Measurements from ENCODE around the gene UGT1A8.

Gene UGT1A8

DNA sequence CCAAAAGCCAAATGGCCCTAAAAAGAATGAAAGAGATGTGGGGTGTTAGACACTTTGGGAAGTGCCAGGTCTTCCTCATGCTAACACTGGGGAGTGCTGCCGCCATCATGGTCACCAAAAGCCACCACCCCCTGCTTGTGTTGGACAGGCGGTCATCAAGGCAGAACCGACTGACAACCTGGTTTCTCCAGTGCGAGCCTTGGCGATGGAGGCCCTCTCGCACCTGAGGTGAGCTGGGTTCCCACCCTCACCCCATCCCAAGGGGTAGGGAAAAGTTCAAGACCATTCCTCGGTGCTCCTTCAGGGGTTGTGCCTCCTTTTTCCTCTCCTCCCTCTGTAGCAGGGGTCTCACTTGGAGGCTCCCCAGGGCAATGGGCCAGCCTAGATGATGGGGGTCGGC is 194.3 kb downstream of the UGT1A8 start:
- no peak overlapping the region for H2AK5ac ChIP-seq (ENCODE audit: low read length)
- H3K56ac ChIP-seq (ENCODE audit: low read length) = no peak overlapping the region
- no peaks in the 10 kb centered on the region for H3K27me3 ChIP-seq (ENCODE audit: insufficient read depth, low read length, poor library complexity)
- H3K9ac ChIP-seq (ENCODE audit: low read length) = no peak overlapping the region
- no peak overlapping the region for H3K27ac ChIP-seq (ENCODE audit: low read depth, low read length)
- no peak for DNase-seq
- H3K4me3 ChIP-seq (ENCODE audit: low read length) = no peak overlapping the region
- no peaks in the 10 kb centered on the region for H3K36me3 ChIP-seq (ENCODE audit: control insufficient read depth, insufficient read depth, low read length)
- no peaks in the 10 kb centered on the region for H3K79me1 ChIP-seq (ENCODE audit: low read length)
- H3K18ac ChIP-seq (ENCODE audit: low read length) = no peak overlapping the region
- H3K79me2 ChIP-seq (ENCODE audit: control insufficient read depth, insufficient read depth, low read length) = no peaks in the 10 kb centered on the region
- no peak overlapping the region for H3K23ac ChIP-seq (ENCODE audit: low read length)
- no peak overlapping the region for H2BK5ac ChIP-seq (ENCODE audit: low read length)
- H3K4me2 ChIP-seq (ENCODE audit: low read length) = no peak overlapping the region
- no CpG with 5 or more reads among the region's 8 CpGs for WGBS (ENCODE audit: extremely low coverage, insufficient coverage, low lambda C conversion rate)
- no peak overlapping the region for H2BK15ac ChIP-seq (replicated peaks; ENCODE audit: low read depth)
- H4K8ac ChIP-seq (ENCODE audit: low read depth, low read length) = no peak overlapping the region
- H2BK120ac ChIP-seq (ENCODE audit: low read depth, low read length) = no peak overlapping the region
- no peaks in the 10 kb centered on the region for H3K4me1 ChIP-seq (ENCODE audit: control insufficient read depth, low read depth, low read length)
- no peak overlapping the region for H4K5ac ChIP-seq (ENCODE audit: low read length)
- H3K4ac ChIP-seq (ENCODE audit: low read depth, low read length) = no peak overlapping the region

DNA sequence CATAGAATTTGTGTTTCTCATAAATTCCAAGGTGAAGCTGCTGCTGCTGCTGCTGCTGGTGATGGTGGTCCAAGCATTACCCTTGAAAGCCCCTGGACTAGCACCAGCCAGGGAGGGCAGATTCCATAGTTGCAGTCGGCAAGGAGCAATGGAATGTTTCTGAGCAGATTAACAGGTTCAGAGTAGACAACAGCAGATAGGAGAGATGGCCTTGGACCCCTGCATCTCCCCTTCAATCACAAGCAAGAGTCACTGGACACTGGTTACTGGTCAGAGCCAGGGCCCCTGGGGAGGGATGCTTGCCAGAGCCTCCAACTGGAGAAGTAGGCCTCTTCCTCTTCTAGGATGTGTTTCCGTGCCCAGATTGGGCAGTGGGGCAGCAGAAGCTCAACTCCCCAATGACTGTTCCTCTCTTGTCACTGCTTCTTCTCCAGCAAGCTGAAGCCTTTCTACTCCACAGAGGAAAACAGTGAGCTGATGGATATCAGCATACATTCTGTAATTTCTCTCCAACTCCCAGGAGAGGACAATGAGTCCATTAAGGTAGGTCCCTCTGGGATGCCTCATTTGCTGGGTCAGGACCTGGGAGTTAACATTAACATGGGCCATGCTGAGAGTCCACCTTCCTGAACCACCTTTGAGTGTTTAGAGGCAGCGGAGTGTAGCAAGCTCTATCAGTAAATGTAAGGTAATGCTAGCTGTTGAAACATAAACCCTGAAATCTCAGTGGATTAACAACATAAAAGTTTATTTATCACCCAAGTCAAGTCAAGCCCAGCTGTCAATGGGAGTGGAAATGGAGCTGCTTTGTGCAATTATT is 196.0 kb downstream of the UGT1A8 start:
- no peaks in the 10 kb centered on the region for H3K36me3 ChIP-seq (ENCODE audit: control insufficient read depth, insufficient read depth, low read length)
- H3K4me3 ChIP-seq (ENCODE audit: low read length) = no peak overlapping the region
- DNase-seq = no peak
- H3K79me2 ChIP-seq (ENCODE audit: control insufficient read depth, insufficient read depth, low read length) = no peaks in the 10 kb centered on the region
- H3K56ac ChIP-seq (ENCODE audit: low read length) = no peak overlapping the region
- no peak overlapping the region for H3K4me2 ChIP-seq (ENCODE audit: low read length)
- no peak overlapping the region for H4K8ac ChIP-seq (ENCODE audit: low read depth, low read length)
- no peak overlapping the region for H3K23ac ChIP-seq (ENCODE audit: low read length)
- H3K27ac ChIP-seq (ENCODE audit: low read depth, low read length) = no peak overlapping the region
- H3K18ac ChIP-seq (ENCODE audit: low read length) = no peak overlapping the region
- H3K9ac ChIP-seq (ENCODE audit: low read length) = no peak overlapping the region
- H2AK5ac ChIP-seq (ENCODE audit: low read length) = no peak overlapping the region
- no peaks in the 10 kb centered on the region for H3K4me1 ChIP-seq (ENCODE audit: control insufficient read depth, low read depth, low read length)
- H2BK15ac ChIP-seq (replicated peaks; ENCODE audit: low read depth) = no peak overlapping the region
- H4K5ac ChIP-seq (ENCODE audit: low read length) = no peak overlapping the region
- H2BK5ac ChIP-seq (ENCODE audit: low read length) = no peak overlapping the region
- H3K27me3 ChIP-seq (ENCODE audit: insufficient read depth, low read length, poor library complexity) = no peaks in the 10 kb centered on the region
- no peaks in the 10 kb centered on the region for H3K79me1 ChIP-seq (ENCODE audit: low read length)
- no peak overlapping the region for H2BK120ac ChIP-seq (ENCODE audit: low read depth, low read length)
- H3K4ac ChIP-seq (ENCODE audit: low read depth, low read length) = no peak overlapping the region
- WGBS (ENCODE audit: extremely low coverage, insufficient coverage, low lambda C conversion rate) = no CpG with 5 or more reads among the region's 3 CpGs

GRCh38 chr2:233814056-233814835 is 196.8 kb downstream of the UGT1A8 start:
- no peaks in the 10 kb centered on the region for H3K36me3 ChIP-seq (ENCODE audit: control insufficient read depth, insufficient read depth, low read length)
- no peak overlapping the region for H3K18ac ChIP-seq (ENCODE audit: low read length)
- H3K79me2 ChIP-seq (ENCODE audit: control insufficient read depth, insufficient read depth, low read length) = no peaks in the 10 kb centered on the region
- no peak overlapping the region for H3K23ac ChIP-seq (ENCODE audit: low read length)
- H4K8ac ChIP-seq (ENCODE audit: low read depth, low read length) = no peak overlapping the region
- H2BK15ac ChIP-seq (replicated peaks; ENCODE audit: low read depth) = no peak overlapping the region
- H2BK120ac ChIP-seq (ENCODE audit: low read depth, low read length) = no peak overlapping the region
- H4K5ac ChIP-seq (ENCODE audit: low read length) = no peak overlapping the region
- no peaks in the 10 kb centered on the region for H3K79me1 ChIP-seq (ENCODE audit: low read length)
- no peak overlapping the region for H3K27ac ChIP-seq (ENCODE audit: low read depth, low read length)
- no peak overlapping the region for H3K56ac ChIP-seq (ENCODE audit: low read length)
- H3K4me1 ChIP-seq (ENCODE audit: control insufficient read depth, low read depth, low read length) = no peaks in the 10 kb centered on the region
- H3K4me2 ChIP-seq (ENCODE audit: low read length) = no peak overlapping the region
- H3K4ac ChIP-seq (ENCODE audit: low read depth, low read length) = no peak overlapping the region
- no peaks in the 10 kb centered on the region for H3K27me3 ChIP-seq (ENCODE audit: insufficient read depth, low read length, poor library complexity)
- H2AK5ac ChIP-seq (ENCODE audit: low read length) = no peak overlapping the region
- no peak overlapping the region for H3K4me3 ChIP-seq (ENCODE audit: low read length)
- no peak overlapping the region for H3K9ac ChIP-seq (ENCODE audit: low read length)
- peak; percentile 33 for DNase-seq
- WGBS (ENCODE audit: extremely low coverage, insufficient coverage, low lambda C conversion rate) = no CpG with 5 or more reads among the region's 2 CpGs
- no peak overlapping the region for H2BK5ac ChIP-seq (ENCODE audit: low read length)

GRCh38 chr2:233815861-233816260 is 198.4 kb downstream of the UGT1A8 start:
- Histone ChIP-seq H3K79me2 (ENCODE audit: control insufficient read depth, insufficient read depth, low read length) (no peaks in the 10 kb centered on the region), H3K23ac (ENCODE audit: low read length) (no peak overlapping the region), H4K8ac (ENCODE audit: low read depth, low read length) (no peak overlapping the region), H3K4me3 (ENCODE audit: low read length) (no peak overlapping the region), H2AK5ac (ENCODE audit: low read length) (no peak overlapping the region), H3K27ac (ENCODE audit: low read depth, low read length) (no peak overlapping the region), H2BK5ac (ENCODE audit: low read length) (no peak overlapping the region), H2BK15ac (replicated peaks; ENCODE audit: low read depth) (no peak overlapping the region), H3K79me1 (ENCODE audit: low read length) (no peaks in the 10 kb centered on the region), H3K4me1 (ENCODE audit: control insufficient read depth, low read depth, low read length) (no peaks in the 10 kb centered on the region), H3K4ac (ENCODE audit: low read depth, low read length) (no peak overlapping the region), H2BK120ac (ENCODE audit: low read depth, low read length) (no peak overlapping the region), H3K56ac (ENCODE audit: low read length) (no peak overlapping the region), H4K5ac (ENCODE audit: low read length) (no peak overlapping the region), H3K18ac (ENCODE audit: low read length) (no peak overlapping the region), H3K36me3 (ENCODE audit: control insufficient read depth, insufficient read depth, low read length) (no peaks in the 10 kb centered on the region), H3K27me3 (ENCODE audit: insufficient read depth, low read length, poor library complexity) (no peaks in the 10 kb centered on the region), H3K9ac (ENCODE audit: low read length) (no peak overlapping the region), H3K4me2 (ENCODE audit: low read length) (no peak overlapping the region)
- no CpG with 5 or more reads among the region's 6 CpGs for WGBS (ENCODE audit: extremely low coverage, insufficient coverage, low lambda C conversion rate)
- no peak for DNase-seq

- H4K5ac ChIP-seq (ENCODE audit: low read length) = no peak overlapping the region
- H3K79me1 ChIP-seq (ENCODE audit: low read length) = no peaks in the 10 kb centered on the region
- no peak overlapping the region for H3K18ac ChIP-seq (ENCODE audit: low read length)
- no peaks in the 10 kb centered on the region for H3K79me2 ChIP-seq (ENCODE audit: control insufficient read depth, insufficient read depth, low read length)
- no peaks in the 10 kb centered on the region for H3K4me1 ChIP-seq (ENCODE audit: control insufficient read depth, low read depth, low read length)
- no peaks in the 10 kb centered on the region for H3K36me3 ChIP-seq (ENCODE audit: control insufficient read depth, insufficient read depth, low read length)
- H3K4ac ChIP-seq (ENCODE audit: low read depth, low read length) = no peak overlapping the region
- no peak overlapping the region for H2BK15ac ChIP-seq (replicated peaks; ENCODE audit: low read depth)
- H2AK5ac ChIP-seq (ENCODE audit: low read length) = no peak overlapping the region
- DNase-seq = no peak
- no peak overlapping the region for H3K27ac ChIP-seq (ENCODE audit: low read depth, low read length)
- no peak overlapping the region for H3K9ac ChIP-seq (ENCODE audit: low read length)
- H3K23ac ChIP-seq (ENCODE audit: low read length) = no peak overlapping the region
- no peaks in the 10 kb centered on the region for H3K27me3 ChIP-seq (ENCODE audit: insufficient read depth, low read length, poor library complexity)
- no peak overlapping the region for H2BK120ac ChIP-seq (ENCODE audit: low read depth, low read length)
- no peak overlapping the region for H2BK5ac ChIP-seq (ENCODE audit: low read length)
- no peak overlapping the region for H3K4me3 ChIP-seq (ENCODE audit: low read length)
- no CpG with 5 or more reads among the region's 2 CpGs for WGBS (ENCODE audit: extremely low coverage, insufficient coverage, low lambda C conversion rate)
- no peak overlapping the region for H4K8ac ChIP-seq (ENCODE audit: low read depth, low read length)
- no peak overlapping the region for H3K56ac ChIP-seq (ENCODE audit: low read length)
- H3K4me2 ChIP-seq (ENCODE audit: low read length) = no peak overlapping the region
Observed at GRCh38 chr2:233816334-233816733, 198.9 kb downstream of the UGT1A8 start.
